Right lobe of liver (tissue), 4 donors: ENCODE data around the gene GALNT8.

ENCODE experiments used
- CTCF ChIP-seq, 4 donors: fragments of 200-600 bp in 3 of 4; fragments of 450-650 bp in 1 of 4; IDR thresholded peaks; one replicate each; pipeline versions ENCODE4 v1.5.1 to v1.8.0; 2016 to 2022; ENCODE audit warnings: antibody characterized with exemption in 4 of 4, mild to moderate bottlenecking in 2 of 4
- POLR2A ChIP-seq: fragments of 450-650 bp; IDR thresholded peaks from one replicate; pipeline ENCODE4 v1.6.1; 2017; ENCODE audit warnings: antibody characterized with exemption, mild to moderate bottlenecking
- donor health status: DM: no; HTN: no; CAD: no.
- donor health status: DM: no; HTN: no; CAD: no.
- donor health status: DM: no; HTN: yes; CAD: no.

- TF ChIP-seq POLR2A (no peak), CTCF (IDR thresholded peaks at IDR 0.05) (no peak)
Observed at GRCh38 chr12:4766445-4766844, 46.2 kb downstream of the GALNT8 start.
